ENCODE measurements around the gene ORC3.

ORC3 gene

DNA sequence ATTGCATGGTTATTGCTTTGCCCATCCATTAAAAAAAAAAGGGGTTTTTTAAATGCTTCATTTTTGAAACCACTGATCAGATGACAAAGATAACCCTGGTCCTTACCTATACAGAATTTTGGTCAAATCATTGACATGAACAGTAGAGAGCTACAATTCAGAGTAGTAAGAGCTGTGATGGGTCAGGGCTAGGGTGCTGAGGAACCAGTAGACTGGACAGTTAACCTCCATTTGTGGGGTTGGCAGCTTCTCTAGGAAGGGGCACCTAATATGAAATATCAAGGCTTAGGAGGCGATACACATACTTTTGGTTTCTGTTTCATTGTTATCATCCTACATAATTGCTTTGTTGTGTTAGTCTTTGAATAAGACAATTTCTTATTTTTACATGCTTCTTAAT is 55.1 kb downstream of the ORC3 start:
- no peaks in the 10 kb centered on the region for H3K36me3 ChIP-seq
- TF ChIP-seq Cebpa-rat (IDR thresholded peaks at IDR 0.05): no peak
- no peaks in the 10 kb centered on the region for H4K20me1 ChIP-seq
- peak overlapping the region in 8 of 11 experiments; percentile 5 to 49 (median 34); a peak in 8 of 22 replicates for H3K4me2 ChIP-seq
- no peak overlapping the region for H3K4me3 ChIP-seq
- no peak overlapping the region for H3K9ac ChIP-seq
- H3K9me3 ChIP-seq (replicated peaks in 1 of 11): no peaks in the 10 kb centered on the region
- peak overlapping the region in 2 of 11 experiments; percentile 9 to 25; a peak in 1 of 22 replicates for H3K27ac ChIP-seq
- H3K27me3 ChIP-seq: no peaks in the 10 kb centered on the region
- no peaks in the 10 kb centered on the region; a peak in 1 of 20 replicates for H3K4me1 ChIP-seq

DNA sequence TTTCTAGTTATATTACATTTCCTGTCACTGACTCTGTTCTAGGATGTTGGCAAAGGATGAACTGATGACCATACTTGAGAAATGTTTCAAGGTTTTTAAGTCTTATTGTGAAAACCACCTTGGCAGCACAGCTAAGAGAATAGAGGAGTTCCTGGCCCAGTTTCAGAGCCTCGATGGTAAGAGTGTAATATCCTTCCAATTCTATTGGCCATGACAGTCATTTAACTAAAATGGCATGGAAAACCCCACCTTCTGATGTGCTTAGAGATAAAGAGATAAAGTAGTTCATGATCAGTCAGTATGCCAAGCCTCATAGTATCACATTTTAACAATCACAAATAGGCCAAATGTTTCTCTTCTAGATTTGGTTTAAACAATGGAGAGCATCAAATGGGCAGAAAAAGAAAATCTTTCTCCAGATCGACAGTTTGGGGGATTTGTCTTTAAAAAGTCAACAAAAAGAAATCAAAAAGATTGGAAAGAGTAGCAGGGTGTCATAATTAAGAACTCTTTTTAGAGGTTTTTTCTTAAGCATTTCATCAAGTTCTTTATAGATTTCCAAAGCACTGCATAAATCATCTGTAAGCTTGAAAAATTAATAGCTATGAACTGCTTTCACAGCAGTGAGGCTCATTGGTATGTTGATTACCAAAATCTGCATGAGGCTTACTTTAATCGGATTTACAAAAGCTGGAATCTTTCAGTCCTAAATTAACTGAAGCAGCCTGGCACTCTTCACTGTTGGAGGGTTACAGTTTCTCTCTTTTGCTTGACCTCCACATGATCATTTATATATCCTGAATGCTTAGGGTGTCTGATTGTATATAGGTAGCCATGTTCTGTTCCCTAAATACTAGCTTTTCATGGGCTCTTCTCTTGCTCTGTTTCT is 63.4 kb downstream of the ORC3 start:
- Histone ChIP-seq H3K27me3 (no peaks in the 10 kb centered on the region), H3K27ac (no peak overlapping the region)

GRCh38 chr6:87654122-87654521 is 64.2 kb downstream of the ORC3 start:
- no peak overlapping the region for H3K9ac ChIP-seq
- H3K4me2 ChIP-seq: no peak overlapping the region
- H4K20me1 ChIP-seq: no peaks in the 10 kb centered on the region
- H3K4me1 ChIP-seq: peaks cover 0 to 24% (median 20%) of the 10 kb centered on the region in 10 experiments; a peak in 19 of 20 replicates
- no peaks in the 10 kb centered on the region for H3K36me3 ChIP-seq
- H3K9me3 ChIP-seq (replicated peaks in 1 of 11): no peaks in the 10 kb centered on the region
- no peak overlapping the region for H3K4me3 ChIP-seq
- H3K27me3 ChIP-seq: no peaks in the 10 kb centered on the region
- TF ChIP-seq Cebpa-rat (IDR thresholded peaks at IDR 0.05): no peak
- no peak overlapping the region for H3K27ac ChIP-seq

More for the DNA sequence above, 63.4 kb downstream of the ORC3 start:
- Histone ChIP-seq H3K4me3 (no peak overlapping the region), H3K9ac (no peak overlapping the region), H3K4me2 (no peak overlapping the region), H3K36me3 (no peaks in the 10 kb centered on the region), H3K9me3 (replicated peaks in 1 of 11) (no peaks in the 10 kb centered on the region), H3K4me1 (peaks cover 0 to 24% (median 18%) of the 10 kb centered on the region in 10 experiments; a peak in 19 of 20 replicates), H4K20me1 (no peaks in the 10 kb centered on the region)
- no peak for TF ChIP-seq Cebpa-rat (IDR thresholded peaks at IDR 0.05)

- H3K4me2 ChIP-seq: no peak overlapping the region
- no peak for TF ChIP-seq Cebpa-rat (IDR thresholded peaks at IDR 0.05)
- peak overlapping the region in 1 of 11 experiments; percentile 74; a peak in 1 of 22 replicates for H3K27ac ChIP-seq
- H3K36me3 ChIP-seq: no peaks in the 10 kb centered on the region
- no peaks in the 10 kb centered on the region for H4K20me1 ChIP-seq
- H3K27me3 ChIP-seq: no peaks in the 10 kb centered on the region
- H3K9ac ChIP-seq: no peak overlapping the region
- H3K9me3 ChIP-seq (replicated peaks in 1 of 11): no peaks in the 10 kb centered on the region
- no peak overlapping the region for H3K4me3 ChIP-seq
- peaks cover 0 to 24% (median 20%) of the 10 kb centered on the region in 10 experiments; a peak in 19 of 20 replicates for H3K4me1 ChIP-seq
Observed at GRCh38 chr6:87654875-87655454, 65.0 kb downstream of the ORC3 start.

DNA sequence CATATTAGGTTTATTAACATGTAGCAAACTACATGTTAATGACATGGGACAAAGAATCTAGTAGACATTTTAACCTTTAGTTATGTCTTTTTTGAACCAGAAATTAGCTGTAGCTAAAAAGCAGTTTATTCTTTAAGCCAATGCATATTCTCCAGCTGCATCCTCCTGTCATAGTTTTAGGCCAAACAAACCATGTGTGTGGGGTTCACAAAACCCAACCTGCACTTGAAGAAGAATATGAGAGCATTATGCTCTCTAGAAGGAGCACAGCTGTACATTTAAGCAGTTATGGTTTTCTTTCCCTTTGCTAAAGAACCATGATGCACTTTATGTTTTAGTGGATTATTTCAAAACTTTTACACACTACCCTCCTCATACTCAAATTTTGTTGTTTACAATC is 65.9 kb downstream of the ORC3 start:
- Histone ChIP-seq H3K4me2 (peak overlapping the region in 1 of 11 experiments; percentile 62; a peak in 3 of 22 replicates), H4K20me1 (no peaks in the 10 kb centered on the region), H3K4me3 (no peak overlapping the region), H3K36me3 (no peaks in the 10 kb centered on the region), H3K27ac (peak overlapping the region in 5 of 11 experiments; percentile 64 to 74 (median 71); a peak in 10 of 22 replicates), H3K27me3 (no peaks in the 10 kb centered on the region), H3K9ac (no peak overlapping the region; a peak in 1 of 22 replicates), H3K4me1 (peaks cover 0 to 24% (median 20%) of the 10 kb centered on the region in 10 experiments; a peak in 19 of 20 replicates), H3K9me3 (replicated peaks in 1 of 11) (no peaks in the 10 kb centered on the region)
- TF ChIP-seq Cebpa-rat (IDR thresholded peaks at IDR 0.05): no peak

DNA sequence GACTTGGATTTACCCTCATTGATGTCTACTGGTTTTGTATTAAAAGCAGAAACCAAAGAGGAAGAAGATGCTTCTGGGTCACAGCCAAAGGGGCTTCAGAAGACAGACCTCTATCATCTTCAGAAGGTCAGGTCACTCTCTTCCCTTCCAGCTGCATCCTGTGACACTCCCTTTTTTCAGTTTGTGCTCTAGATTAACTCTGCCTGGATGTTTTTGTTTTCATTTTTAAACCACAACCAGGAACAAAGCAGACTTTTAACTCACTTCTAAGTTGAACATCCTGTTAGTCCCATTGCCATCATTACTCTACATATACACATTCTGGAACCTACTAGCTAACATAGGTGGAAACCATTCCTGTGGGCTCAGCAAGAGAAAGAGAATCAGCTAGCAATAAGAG is 66.9 kb downstream of the ORC3 start:
- peak overlapping the region; percentile 9 to 62 (median 30); a peak in 14 of 22 replicates for H3K4me2 ChIP-seq
- no peak for TF ChIP-seq Cebpa-rat (IDR thresholded peaks at IDR 0.05)
- H3K9ac ChIP-seq: peak overlapping the region in 2 of 11 experiments; percentile 33 to 35; a peak in 3 of 22 replicates
- no peaks in the 10 kb centered on the region for H3K27me3 ChIP-seq
- H3K9me3 ChIP-seq (replicated peaks in 1 of 11): no peaks in the 10 kb centered on the region
- no peaks in the 10 kb centered on the region for H4K20me1 ChIP-seq
- peaks cover 0 to 24% (median 20%) of the 10 kb centered on the region in 10 experiments; a peak in 19 of 20 replicates for H3K4me1 ChIP-seq
- no peak overlapping the region for H3K4me3 ChIP-seq
- no peaks in the 10 kb centered on the region for H3K36me3 ChIP-seq
- H3K27ac ChIP-seq: peak overlapping the region in 10 of 11 experiments; percentile 16 to 74 (median 65); a peak in 15 of 22 replicates

- H3K4me2 ChIP-seq: no peak overlapping the region
- H3K4me1 ChIP-seq: peaks cover 0 to 24% (median 20%) of the 10 kb centered on the region in 10 experiments; a peak in 19 of 20 replicates
- no peaks in the 10 kb centered on the region for H4K20me1 ChIP-seq
- H3K36me3 ChIP-seq: no peaks in the 10 kb centered on the region
- no peak overlapping the region for H3K4me3 ChIP-seq
- no peaks in the 10 kb centered on the region for H3K27me3 ChIP-seq
- H3K27ac ChIP-seq: no peak overlapping the region; a peak in 1 of 22 replicates
- TF ChIP-seq Cebpa-rat (IDR thresholded peaks at IDR 0.05): no peak
- no peak overlapping the region for H3K9ac ChIP-seq
- no peaks in the 10 kb centered on the region for H3K9me3 ChIP-seq (replicated peaks in 1 of 11)
Observed at GRCh38 chr6:87658516-87658915, 68.6 kb downstream of the ORC3 start.

GRCh38 chr6:87660226-87660911 is 70.4 kb downstream of the ORC3 start:
- no peak overlapping the region for H3K27ac ChIP-seq
- H4K20me1 ChIP-seq: no peaks in the 10 kb centered on the region
- no peak overlapping the region for H3K9ac ChIP-seq
- H3K4me3 ChIP-seq: no peak overlapping the region
- H3K27me3 ChIP-seq: no peaks in the 10 kb centered on the region
- no peaks in the 10 kb centered on the region for H3K9me3 ChIP-seq (replicated peaks in 1 of 11)
- H3K4me2 ChIP-seq: no peak overlapping the region
- H3K36me3 ChIP-seq: no peaks in the 10 kb centered on the region
- no peak for TF ChIP-seq Cebpa-rat (IDR thresholded peaks at IDR 0.05)
- H3K4me1 ChIP-seq: peaks cover 0 to 24% (median 20%) of the 10 kb centered on the region in 10 experiments; a peak in 19 of 20 replicates

GRCh38 chr6:87661016-87661415 is 71.1 kb downstream of the ORC3 start:
- no peaks in the 10 kb centered on the region for H3K9me3 ChIP-seq (replicated peaks in 1 of 11)
- peaks cover 0 to 21% (median 18%) of the 10 kb centered on the region in 10 experiments; a peak in 19 of 20 replicates for H3K4me1 ChIP-seq
- H3K27ac ChIP-seq: no peak overlapping the region
- no peaks in the 10 kb centered on the region for H3K36me3 ChIP-seq
- TF ChIP-seq Cebpa-rat (IDR thresholded peaks at IDR 0.05): no peak
- H3K9ac ChIP-seq: no peak overlapping the region
- H3K27me3 ChIP-seq: no peaks in the 10 kb centered on the region
- no peak overlapping the region for H3K4me3 ChIP-seq
- H4K20me1 ChIP-seq: no peaks in the 10 kb centered on the region
- no peak overlapping the region for H3K4me2 ChIP-seq

Data from BLaER1 treated with 17β-estradiol and CSF1 and Interleukin-3, amounts not matched to agents 10 nM and 100 nM (cell line).